ENCODE data around the gene SUGP2. TPM values are rescaled to one million over a fixed set of nuclear protein-coding genes. Genes with fewer than 3 reads are reported as not detected.

SUGP2 gene
- total RNA-seq, 2 donors from 2014 or later: 44.1 to 55.3 TPM

- H3K4me1 ChIP-seq: peaks cover 6% of the 10 kb centered on the region
Measured at GRCh38 chr19:18982669-18983068, 50.6 kb downstream of the SUGP2 start.

GRCh38 chr19:18980432-18981020 is 52.8 kb downstream of the SUGP2 start:
- no peak overlapping the region for H3K27ac ChIP-seq
- H3K9ac ChIP-seq (ENCODE audit: low read depth in 2 of 2, low read length in 2 of 2): no peak overlapping the region
- H3K4me3 ChIP-seq: no peak overlapping the region
- no peak for TF ChIP-seq CTCF (IDR thresholded peaks at IDR 0.05)
- no peaks in the 10 kb centered on the region for H3K4me1 ChIP-seq
- H3K27me3 ChIP-seq: no peaks in the 10 kb centered on the region
- intact Hi-C loops (cut with DNase I): no loop called here
- no peaks in the 10 kb centered on the region for H3K9me3 ChIP-seq
- no peak for DNase-seq
- no peaks in the 10 kb centered on the region for H3K36me3 ChIP-seq

More at GRCh38 chr19:18982669-18983068, 50.6 kb downstream of the SUGP2 start:
- H3K27ac ChIP-seq: no peak overlapping the region
- H3K9ac ChIP-seq (ENCODE audit: low read depth in 2 of 2, low read length in 2 of 2): no peak overlapping the region
- H3K27me3 ChIP-seq: no peaks in the 10 kb centered on the region
- H3K36me3 ChIP-seq: no peaks in the 10 kb centered on the region
- no peaks in the 10 kb centered on the region for H3K9me3 ChIP-seq
- no peak overlapping the region for H3K4me3 ChIP-seq
- no peak for DNase-seq
- no peak for TF ChIP-seq CTCF (IDR thresholded peaks at IDR 0.05)
- intact Hi-C loops (cut with DNase I): no loop called here

- no peaks in the 10 kb centered on the region for H3K27me3 ChIP-seq
- no peaks in the 10 kb centered on the region for H3K9me3 ChIP-seq
- no peak overlapping the region for H3K9ac ChIP-seq (ENCODE audit: low read depth in 2 of 2, low read length in 2 of 2)
- H3K27ac ChIP-seq: no peak overlapping the region
- no peak overlapping the region for H3K4me3 ChIP-seq
- no peaks in the 10 kb centered on the region for H3K36me3 ChIP-seq
- DNase-seq: no peak
- H3K4me1 ChIP-seq: no peaks in the 10 kb centered on the region
- intact Hi-C loops (cut with DNase I): no loop called here
- TF ChIP-seq CTCF (IDR thresholded peaks at IDR 0.05): no peak
Measured at GRCh38 chr19:18978616-18979015, 54.7 kb downstream of the SUGP2 start.

- Histone ChIP-seq H3K4me1 (no peaks in the 10 kb centered on the region), H3K4me3 (no peak overlapping the region), H3K9ac (ENCODE audit: low read depth in 2 of 2, low read length in 2 of 2) (no peak overlapping the region), H3K27ac (no peak overlapping the region), H3K9me3 (no peaks in the 10 kb centered on the region), H3K36me3 (no peaks in the 10 kb centered on the region), H3K27me3 (no peaks in the 10 kb centered on the region)
- no peak for DNase-seq
- intact Hi-C loops (cut with DNase I): no loop called here
- no peak for TF ChIP-seq CTCF (IDR thresholded peaks at IDR 0.05)
Measured at GRCh38 chr19:18975869-18976268, 57.4 kb downstream of the SUGP2 start.

GRCh38 chr19:18975011-18975410 is 58.3 kb downstream of the SUGP2 start:
- no peak overlapping the region for H3K4me3 ChIP-seq
- no peak overlapping the region for H3K9ac ChIP-seq (ENCODE audit: low read depth in 2 of 2, low read length in 2 of 2)
- H3K9me3 ChIP-seq: no peaks in the 10 kb centered on the region
- DNase-seq: no peak
- TF ChIP-seq CTCF (IDR thresholded peaks at IDR 0.05): no peak
- no peak overlapping the region for H3K27ac ChIP-seq
- no peaks in the 10 kb centered on the region for H3K4me1 ChIP-seq
- H3K36me3 ChIP-seq: no peaks in the 10 kb centered on the region
- intact Hi-C loops (cut with DNase I): no loop called here
- no peaks in the 10 kb centered on the region for H3K27me3 ChIP-seq
